NCI-H526 treated with DMSO at 0.1 percent for 48 hours (cell line): ENCODE measurements around the gene UTP15.

Experiments
- DNase-seq: peaks from one replicate; lab custom pipeline; 2025; lab: John Stamatoyannopoulos, UW

Gene UTP15

DNA sequence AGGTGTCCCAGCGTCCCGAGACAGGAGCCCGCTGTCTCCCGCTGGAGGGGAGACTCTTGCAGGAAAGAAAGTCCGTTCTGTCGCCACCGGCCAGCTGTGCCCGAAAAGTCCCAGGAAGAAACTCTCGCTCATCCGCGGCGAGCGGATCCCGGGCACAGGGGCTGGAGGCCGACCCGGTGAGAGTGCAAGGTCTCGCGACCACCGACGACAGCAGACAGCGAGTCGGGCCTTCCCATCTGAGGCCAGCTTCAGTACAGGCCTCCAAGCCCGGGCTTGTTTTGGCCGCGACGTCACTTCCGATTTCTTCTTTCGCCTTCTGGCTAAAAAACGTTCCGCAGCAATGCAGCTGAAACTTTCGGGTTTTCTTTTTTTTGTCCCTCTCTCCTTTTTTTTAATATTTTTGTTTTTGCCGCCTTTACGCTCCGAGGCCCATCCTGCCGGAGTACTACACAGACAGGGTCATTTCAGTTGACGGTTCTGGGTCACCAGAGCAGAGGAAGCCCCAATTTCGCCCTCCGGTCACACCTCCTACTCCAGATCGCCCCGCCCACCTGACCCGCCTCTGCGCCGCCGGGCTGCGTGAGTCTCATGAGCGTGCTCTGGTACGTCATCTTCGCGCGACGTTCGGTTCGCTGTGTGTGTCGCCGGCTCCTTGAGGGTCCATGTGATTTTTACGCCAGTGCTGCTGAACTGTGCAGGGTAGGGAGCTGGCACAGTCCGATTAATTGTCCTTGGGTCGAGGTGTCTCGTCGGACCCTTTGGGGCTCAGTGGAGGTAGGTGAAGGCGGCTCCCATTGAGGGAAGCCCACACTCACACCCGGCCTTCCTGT, at the start of gene UTP15, which contains the start of gene ANKRA2:
UTP15 (plus strand) TSS at position 605 of the 830 bp plus-strand sequence. CDS start 1,602 bp downstream, outside the sequence.
ANKRA2 (minus strand) TSS at position 501 of the 830 bp plus-strand sequence. CDS start 2,758 bp downstream, outside the sequence.
- DNase-seq: peak; percentile 89

DNA sequence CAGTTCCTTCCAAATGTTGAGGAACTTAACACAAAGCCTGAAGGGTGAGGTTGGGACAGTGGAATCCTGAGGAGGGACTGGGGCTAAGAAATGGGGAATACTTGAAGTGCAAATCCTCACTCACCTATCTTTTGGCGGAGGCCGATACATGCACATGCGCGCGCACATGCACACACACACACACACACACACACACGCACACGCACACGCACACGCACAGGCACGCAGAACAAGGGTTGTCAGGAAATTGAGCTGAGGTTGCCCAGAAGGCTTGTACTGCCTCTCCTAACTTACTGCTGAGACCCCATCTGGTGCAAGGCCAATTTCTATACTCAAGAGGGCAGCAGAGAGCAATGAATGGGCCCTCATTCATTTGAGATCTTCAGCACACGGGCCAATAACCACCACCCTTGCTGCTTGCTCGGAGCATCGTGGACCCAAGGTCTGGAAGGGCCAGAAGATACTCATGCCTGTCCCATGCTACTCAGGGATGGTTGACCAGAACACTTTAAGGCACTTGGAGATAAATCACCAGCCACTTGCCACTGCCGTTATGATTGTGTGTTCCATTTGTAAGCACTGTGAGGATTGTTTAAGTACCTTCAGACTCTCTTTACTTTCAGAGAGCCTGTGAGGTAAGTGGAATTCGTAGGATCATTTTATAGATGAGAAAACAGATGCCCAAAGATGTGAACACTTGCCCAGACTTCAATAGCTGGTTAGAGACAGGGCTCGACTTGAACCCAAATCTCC, 45.8 kb upstream of the UTP15 start:
- DNase-seq: peak; percentile 63

GRCh38 chr5:73522989-73523388, 42.6 kb upstream of the UTP15 start:
- DNase-seq: no peak

- no peak for DNase-seq
Observed at GRCh38 chr5:73523861-73524260, 41.7 kb upstream of the UTP15 start.

GRCh38 chr5:73525606-73526203, 39.8 kb upstream of the UTP15 start:
- DNase-seq: no peak

- peak; percentile 82 for DNase-seq
Observed at GRCh38 chr5:73528248-73528647, 37.3 kb upstream of the UTP15 start.

DNA sequence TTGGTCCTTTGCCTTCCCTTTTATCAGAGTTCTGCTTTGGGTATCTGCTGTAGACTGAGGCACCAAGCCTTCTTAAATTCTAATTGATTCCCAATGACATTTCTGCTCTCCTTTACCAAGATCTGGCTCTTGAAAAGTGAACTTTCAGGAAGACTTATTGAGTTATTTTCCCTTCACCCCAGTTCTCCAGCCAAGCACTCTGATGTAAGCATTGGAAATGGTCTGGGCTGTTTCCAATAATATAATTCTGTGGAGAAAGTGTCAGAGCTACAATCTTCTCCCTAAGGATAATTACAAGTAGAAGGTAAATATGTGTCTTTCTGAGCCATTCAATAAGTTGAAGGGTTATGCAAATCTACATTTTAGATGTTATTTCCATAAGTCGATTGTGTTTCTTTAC, 36.5 kb upstream of the UTP15 start:
- DNase-seq: peak; percentile 70

DNA sequence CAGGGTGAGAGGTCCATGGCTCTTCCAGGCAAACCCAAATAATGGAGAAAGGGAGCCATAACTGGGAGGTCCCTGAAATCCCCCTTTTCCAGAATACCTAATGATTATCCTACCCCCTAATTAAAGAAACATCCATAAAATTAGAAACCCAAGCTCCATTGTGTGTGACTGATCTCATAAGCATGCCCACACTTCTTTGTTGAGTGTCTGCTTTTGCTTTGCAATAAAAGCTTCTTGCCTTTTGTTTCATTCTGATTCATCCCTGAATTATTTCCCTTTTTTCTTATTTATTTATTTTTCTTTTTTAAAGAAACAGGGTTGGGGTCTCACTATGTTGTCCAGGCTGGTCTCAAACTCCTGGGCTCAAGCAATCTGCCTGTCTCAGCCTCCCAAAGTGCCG, 34.2 kb upstream of the UTP15 start:
- no peak for DNase-seq

DNA sequence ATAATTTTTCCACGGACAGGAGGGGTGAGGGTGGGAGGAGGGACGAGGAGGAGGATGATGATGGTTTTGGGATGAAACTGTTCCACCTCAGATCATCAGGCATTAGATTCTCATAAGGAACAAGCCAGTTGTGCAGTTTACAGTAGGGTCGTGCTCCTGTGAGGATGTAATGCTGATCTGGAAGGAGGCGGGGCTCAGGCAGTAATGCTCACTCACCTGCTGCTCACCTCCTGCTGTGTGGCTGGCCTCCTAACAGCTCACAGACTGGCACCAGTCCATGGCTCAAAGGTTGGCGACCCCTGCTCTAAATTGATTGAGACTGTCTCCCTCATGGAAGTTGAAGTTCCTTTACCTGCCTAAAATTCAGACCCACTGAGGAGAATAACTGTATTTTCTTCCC, 33.3 kb upstream of the UTP15 start:
- DNase-seq: no peak

GRCh38 chr5:73534011-73534644, 31.4 kb upstream of the UTP15 start:
- DNase-seq: no peak

GRCh38 chr5:73534971-73535370, 30.6 kb upstream of the UTP15 start:
- no peak for DNase-seq

GRCh38 chr5:73539730-73540129, 25.8 kb upstream of the UTP15 start:
- DNase-seq: no peak

GRCh38 chr5:73540192-73540591, 25.4 kb upstream of the UTP15 start:
- no peak for DNase-seq

- no peak for DNase-seq
Observed at GRCh38 chr5:73542020-73542419, 23.5 kb upstream of the UTP15 start.

DNA sequence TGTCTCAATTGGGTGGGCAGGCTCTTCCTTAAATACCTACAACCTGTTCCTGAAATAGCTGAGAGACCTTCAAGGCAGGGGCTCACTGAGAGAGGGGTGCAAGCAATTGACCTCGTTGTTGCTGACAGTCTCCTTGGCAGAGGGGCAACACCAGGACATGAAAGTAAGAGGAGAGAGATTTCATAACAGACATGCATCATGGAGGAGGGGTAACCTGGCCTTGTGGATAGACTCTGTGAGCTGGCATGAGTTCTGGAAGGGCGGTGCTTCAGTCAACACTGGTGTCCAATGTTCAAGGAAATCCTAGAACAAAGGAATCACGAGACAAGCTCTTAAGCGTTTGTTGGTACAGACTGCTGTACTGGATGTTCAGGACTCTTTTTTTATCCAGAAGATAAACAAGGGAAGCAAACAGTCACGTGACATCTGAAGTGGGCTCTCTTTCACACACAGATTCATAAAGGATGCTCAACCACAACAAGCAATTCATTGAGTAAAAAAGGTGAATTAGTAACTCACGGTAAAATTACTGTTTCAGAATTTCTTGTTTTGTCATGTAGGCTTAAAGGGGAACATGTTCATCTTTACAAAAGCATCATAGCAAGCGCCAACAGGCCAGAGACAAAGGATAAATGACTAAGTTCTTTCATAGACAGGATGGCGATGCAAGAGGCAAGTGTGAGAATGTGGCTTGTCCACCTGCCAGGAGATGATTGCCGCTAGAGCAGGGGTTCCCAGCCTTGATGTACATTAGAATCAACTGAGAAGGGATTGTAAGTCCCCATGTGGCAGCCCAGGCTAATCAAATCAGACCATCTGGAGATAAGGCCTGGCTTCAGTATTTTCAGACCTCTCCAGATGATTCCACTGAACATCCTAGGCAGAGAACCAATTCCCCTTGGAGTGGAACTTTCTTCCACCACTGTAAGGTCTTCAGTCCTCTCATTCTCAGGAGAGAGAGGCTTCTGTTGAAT, 20.8 kb upstream of the UTP15 start:
- no peak for DNase-seq

- no peak for DNase-seq
Observed at GRCh38 chr5:73545403-73545779, 20.2 kb upstream of the UTP15 start.

- no peak for DNase-seq
Observed at GRCh38 chr5:73550016-73550415, 15.5 kb upstream of the UTP15 start.

- DNase-seq: no peak
Observed at GRCh38 chr5:73552642-73553041, 12.9 kb upstream of the UTP15 start.

- no peak for DNase-seq
Observed at GRCh38 chr5:73558950-73559349, 6.6 kb upstream of the UTP15 start.

- no peak for DNase-seq
Observed at GRCh38 chr5:73564018-73564417, 1.5 kb upstream of the UTP15 start.

- DNase-seq: no peak
Observed at GRCh38 chr5:73564675-73565074, 868 bp upstream of the UTP15 start.
